Smooth muscle cell (in vitro differentiated cells): Measurements from ENCODE around the gene NEDD9. TPM values are rescaled to one million over a fixed set of nuclear protein-coding genes. Genes with fewer than 3 reads are reported as not detected.

ENCODE experiments used
- DNase-seq: peaks from one replicate; lab custom pipeline; 2025; ENCODE audit not compliant: unreplicated experiment; lab: John Stamatoyannopoulos, UW
- H2AFZ ChIP-seq: fragments of 200-600 bp; sonication (generic); 2 replicates; pipeline ENCODE4 v1.6.0; 2016; ENCODE audit warnings: antibody characterized with exemption, low read depth, mild to moderate bottlenecking
- H3F3A ChIP-seq: fragments of 200-600 bp; sonication (generic); 2 replicates; pipeline ENCODE4 v1.6.0; 2017; ENCODE audit warnings: antibody characterized with exemption, low read depth
- H3K27ac ChIP-seq: fragments of 200-600 bp; sonication (generic); 2 replicates; pipeline ENCODE4 v1.5.1; 2016; ENCODE audit warnings: low read depth, mild to moderate bottlenecking
- H3K27me3 ChIP-seq: fragments of 200-600 bp; sonication (generic); 2 replicates; pipeline ENCODE4 v1.6.1; 2016; ENCODE audit warnings: low read depth, mild to moderate bottlenecking
- H3K36me3 ChIP-seq: fragments of 200-600 bp; sonication (generic); 2 replicates; pipeline ENCODE4 v1.5.1; 2016; ENCODE audit warnings: low read depth
- H3K4me1 ChIP-seq: fragments of 200-600 bp; sonication (generic); 2 replicates; pipeline ENCODE4 v1.5.1; 2016; ENCODE audit warnings: low read depth
- H3K4me2 ChIP-seq: fragments of 200-600 bp; sonication (generic); 2 replicates; pipeline ENCODE4 v1.6.0; 2016; ENCODE audit warnings: mild to moderate bottlenecking
- H3K4me3 ChIP-seq: fragments of 200-600 bp; sonication (generic); 2 replicates; pipeline ENCODE4 v1.5.1; 2016; ENCODE audit warnings: mild to moderate bottlenecking
- H3K79me2 ChIP-seq: fragments of 200-600 bp; sonication (generic); 2 replicates; pipeline ENCODE4 v1.6.0; 2016; ENCODE audit warnings: low read depth, mild to moderate bottlenecking
- H3K9ac ChIP-seq: fragments of 200-600 bp; sonication (generic); 2 replicates; pipeline ENCODE4 v1.6.0; 2016; ENCODE audit warnings: low read depth
- H3K9me3 ChIP-seq: fragments of 200-600 bp; sonication (generic); replicated peaks from 2 replicates; pipeline ENCODE4 v1.5.1; 2016; ENCODE audit warnings: low read depth
- H4K20me1 ChIP-seq: fragments of 200-600 bp; sonication (generic); 2 replicates; pipeline ENCODE4 v1.6.0; 2016; ENCODE audit warnings: low read depth
- CTCF ChIP-seq: fragments of 200-600 bp; sonication (generic); IDR thresholded peaks from 2 replicates; pipeline ENCODE4 v1.5.1; 2017; ENCODE audit warnings: borderline replicate concordance, mild to moderate bottlenecking, antibody characterized with exemption; ENCODE audit not compliant: insufficient read depth, poor library complexity, severe bottlenecking
- WGBS: methylation state at CpG from one replicate; pipeline ENCODE4 v1.1.7; 2016; ENCODE audit warnings: low lambda C conversion rate; 5-methylcytosine and 5-hydroxymethylcytosine counted together
- polyA plus RNA-seq: library from polyadenylated mRNA; unstranded; fragments of >200 nt; fragmentation: Nextera tagmentation; extraction: Ambion mirVana; gene quantifications from 2 replicates; pipeline ENCODE4 v1.2.1, GENCODE V29; 2016
- total RNA-seq: library from RNA; depleted of rRNA; stranded (reverse); fragments of >200 nt; gene quantifications from 2 replicates; pipeline ENCODE4 v1.2.3, GENCODE V29; 2014

Gene NEDD9
- total and polyA plus RNA-seq, 2 experiments from 2014 or later = 85.6 to 127 TPM

- Histone ChIP-seq H4K20me1 (peaks cover 41% of the 10 kb centered on the region), H3K27ac (peak overlapping the region; percentile 10), H3K9me3 (no peaks in the 10 kb centered on the region), H3K4me2 (no peak overlapping the region), H2AFZ (no peak overlapping the region), H3K36me3 (peaks cover 39% of the 10 kb centered on the region), H3K79me2 (peaks cover 46% of the 10 kb centered on the region), H3K27me3 (no peaks in the 10 kb centered on the region), H3K4me3 (no peak overlapping the region), H3K9ac (no peak overlapping the region), H3F3A (peaks cover 48% of the 10 kb centered on the region), H3K4me1 (peaks cover 17% of the 10 kb centered on the region)
- TF ChIP-seq CTCF = no peak
- 92% methylated on average over 20 of the region's 20 CpGs for WGBS
- no peak for DNase-seq
Observed at GRCh38 chr6:11190625-11191245, 41.7 kb downstream of the NEDD9 start.

- 95% methylated on average over 21 of the region's 21 CpGs for WGBS
- H3K9ac ChIP-seq = no peak overlapping the region
- no peak overlapping the region for H2AFZ ChIP-seq
- no peak overlapping the region for H3K4me3 ChIP-seq
- peaks cover 41% of the 10 kb centered on the region for H3K36me3 ChIP-seq
- H3F3A ChIP-seq = peaks cover 50% of the 10 kb centered on the region
- H3K27me3 ChIP-seq = no peaks in the 10 kb centered on the region
- peaks cover 43% of the 10 kb centered on the region for H4K20me1 ChIP-seq
- H3K9me3 ChIP-seq = no peaks in the 10 kb centered on the region
- no peak overlapping the region for H3K4me2 ChIP-seq
- TF ChIP-seq CTCF = no peak
- H3K4me1 ChIP-seq = peaks cover 10% of the 10 kb centered on the region
- H3K27ac ChIP-seq = peak overlapping the region; percentile 10
- peaks cover 41% of the 10 kb centered on the region for H3K79me2 ChIP-seq
- no peak for DNase-seq
Observed at GRCh38 chr6:11189865-11190624, 42.4 kb downstream of the NEDD9 start.

- peaks cover 47% of the 10 kb centered on the region for H4K20me1 ChIP-seq
Observed at GRCh38 chr6:11188161-11188915, 44.1 kb downstream of the NEDD9 start.

More at GRCh38 chr6:11188161-11188915, 44.1 kb downstream of the NEDD9 start:
- H3K4me1 ChIP-seq = no peaks in the 10 kb centered on the region
- H3K79me2 ChIP-seq = peaks cover 27% of the 10 kb centered on the region
- H3K4me3 ChIP-seq = no peak overlapping the region
- H3K27ac ChIP-seq = peak overlapping the region; percentile 68
- WGBS = 77% methylated on average over 5 of the region's 5 CpGs
- H3K9me3 ChIP-seq = no peaks in the 10 kb centered on the region
- H3F3A ChIP-seq = peaks cover 58% of the 10 kb centered on the region
- no peak for TF ChIP-seq CTCF
- no peak overlapping the region for H3K4me2 ChIP-seq
- peaks cover 52% of the 10 kb centered on the region for H3K36me3 ChIP-seq
- H3K27me3 ChIP-seq = no peaks in the 10 kb centered on the region
- H3K9ac ChIP-seq = no peak overlapping the region
- no peak for DNase-seq
- H2AFZ ChIP-seq = no peak overlapping the region
